ENCODE data around the gene SMPD3.

Gene SMPD3

GRCh38 chr16:68355447-68356248 is 92.7 kb downstream of the SMPD3 start:
- no peak for DNase-seq (ENCODE audit: low spot score)

DNA sequence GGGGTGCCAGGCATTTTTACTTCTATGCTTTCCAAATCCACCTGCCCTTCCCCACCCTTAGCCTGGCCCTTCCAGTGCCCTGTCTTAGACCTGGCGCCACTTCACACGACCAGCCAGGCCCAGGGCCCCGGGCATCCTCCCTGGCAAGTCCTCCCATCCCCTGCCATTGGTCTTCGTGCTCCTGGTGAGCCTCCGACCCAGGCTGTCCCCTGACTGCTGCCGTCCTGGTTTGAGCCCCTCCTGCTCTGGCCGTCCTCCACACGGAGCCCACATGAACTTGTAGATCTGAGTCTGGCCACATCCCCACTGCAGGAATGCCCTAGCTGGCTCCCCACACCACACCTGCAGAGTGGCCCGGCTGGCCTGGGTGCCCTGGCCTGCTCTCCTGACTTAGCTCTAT is 93.5 kb downstream of the SMPD3 start:
- no peak for DNase-seq (ENCODE audit: low spot score)

DNA sequence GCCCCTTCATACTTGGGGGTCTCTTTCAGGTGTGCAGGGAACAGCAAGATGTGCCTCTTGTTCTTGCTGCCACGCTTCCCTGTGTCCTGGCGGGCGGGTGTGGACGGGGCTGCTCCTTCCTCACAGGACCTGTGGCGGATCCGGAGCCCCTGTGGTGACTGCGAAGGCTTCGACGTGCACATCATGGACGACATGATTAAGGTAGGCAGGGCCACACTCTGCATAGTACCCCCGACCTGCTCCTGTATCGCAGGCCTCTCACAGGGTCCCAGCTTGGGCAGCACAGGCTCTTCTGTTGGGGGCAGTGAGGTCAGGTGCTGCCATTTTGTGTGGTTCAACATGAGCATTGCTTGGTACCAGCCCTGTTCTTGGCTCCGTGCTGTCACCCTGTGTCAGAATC is 94.9 kb downstream of the SMPD3 start:
- DNase-seq (ENCODE audit: low spot score) = no peak

DNA sequence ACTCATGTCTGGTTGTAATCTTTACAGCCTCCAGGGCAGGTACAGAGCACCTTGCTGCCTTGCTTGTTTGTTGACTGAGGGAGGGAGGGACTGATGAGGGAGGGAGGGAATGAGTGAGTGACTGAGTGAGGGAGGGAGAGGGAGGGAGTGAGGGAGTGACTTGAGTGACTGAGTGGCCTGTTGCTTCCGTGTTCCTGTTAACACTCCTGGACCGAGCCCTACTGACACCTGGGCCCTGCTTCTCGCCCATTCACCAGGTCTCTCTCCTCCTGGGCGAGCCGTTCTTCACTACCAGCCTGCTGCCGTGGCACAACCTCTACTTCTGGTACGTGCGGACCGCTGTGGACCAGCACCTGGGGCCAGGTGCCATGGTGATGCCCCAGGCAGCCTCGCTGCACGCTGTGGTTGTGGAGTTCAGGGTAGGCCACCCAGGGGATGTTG is 96.3 kb downstream of the SMPD3 start:
- no peak for DNase-seq (ENCODE audit: low spot score)

DNA sequence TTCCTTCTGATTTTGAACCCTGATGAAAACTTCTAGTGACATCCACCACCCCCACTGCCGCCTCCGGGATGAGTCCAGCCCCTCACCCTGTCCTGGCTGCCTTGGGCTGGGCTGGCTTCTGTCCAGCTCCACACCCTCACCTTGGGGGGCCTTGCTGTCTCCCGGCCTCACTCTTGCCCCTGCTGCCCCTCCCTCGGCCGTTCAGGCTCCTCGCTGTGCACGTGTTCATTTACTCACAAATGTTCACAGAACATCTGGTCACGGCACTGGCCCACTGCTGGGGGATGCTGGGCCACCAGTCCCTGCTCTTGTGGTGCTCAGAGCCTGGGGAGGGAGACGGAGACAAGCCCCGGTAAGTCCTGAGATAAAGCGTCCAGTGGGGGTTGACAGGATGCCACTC is 96.8 kb downstream of the SMPD3 start:
- DNase-seq (ENCODE audit: low spot score) = no peak

GRCh38 chr16:68350813-68351350 is 97.4 kb downstream of the SMPD3 start:
- DNase-seq (ENCODE audit: low spot score) = no peak

- no peak for DNase-seq (ENCODE audit: low spot score)
These were observed 98.4 kb downstream of the SMPD3 start for GRCh38 chr16:68349838-68350410.

- DNase-seq (ENCODE audit: low spot score) = no peak
These were observed 99.5 kb downstream of the SMPD3 start for GRCh38 chr16:68348639-68349445.

- DNase-seq (ENCODE audit: low spot score) = no peak
These were observed 100.7 kb downstream of the SMPD3 start for GRCh38 chr16:68347605-68348004.

DNA sequence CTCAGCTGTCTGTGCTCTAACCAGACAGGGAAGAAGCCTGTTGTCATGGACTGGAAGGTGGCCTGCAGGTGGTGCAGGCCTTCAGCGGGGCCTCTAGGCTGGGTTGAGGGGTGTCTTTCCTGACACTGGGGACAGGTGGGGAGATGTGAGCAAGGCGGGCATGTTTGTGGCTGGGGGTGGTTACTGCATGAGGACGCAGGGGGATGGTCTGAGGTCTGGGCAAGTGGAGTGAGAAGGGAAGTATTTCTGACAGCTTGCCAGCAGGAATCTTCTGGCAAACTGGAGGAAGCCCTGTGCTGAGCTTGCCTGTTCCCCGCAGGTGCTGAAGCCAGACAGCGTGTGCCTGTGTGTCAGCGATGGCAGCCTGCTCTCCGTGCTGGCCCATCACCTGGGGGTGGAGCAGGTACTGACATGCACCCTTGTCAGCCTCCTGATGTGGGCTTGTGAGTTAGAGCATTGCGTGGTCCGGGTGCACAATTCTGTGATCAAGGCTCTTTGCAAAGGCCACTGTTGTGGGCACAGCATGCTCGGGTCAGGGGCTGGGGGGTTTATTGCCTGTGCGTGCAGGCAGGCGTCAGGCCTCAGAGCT is 101.3 kb downstream of the SMPD3 start:
- DNase-seq (ENCODE audit: low spot score) = no peak

- no peak for DNase-seq (ENCODE audit: low spot score)
These were observed 102.2 kb downstream of the SMPD3 start for GRCh38 chr16:68345958-68346635.

DNA sequence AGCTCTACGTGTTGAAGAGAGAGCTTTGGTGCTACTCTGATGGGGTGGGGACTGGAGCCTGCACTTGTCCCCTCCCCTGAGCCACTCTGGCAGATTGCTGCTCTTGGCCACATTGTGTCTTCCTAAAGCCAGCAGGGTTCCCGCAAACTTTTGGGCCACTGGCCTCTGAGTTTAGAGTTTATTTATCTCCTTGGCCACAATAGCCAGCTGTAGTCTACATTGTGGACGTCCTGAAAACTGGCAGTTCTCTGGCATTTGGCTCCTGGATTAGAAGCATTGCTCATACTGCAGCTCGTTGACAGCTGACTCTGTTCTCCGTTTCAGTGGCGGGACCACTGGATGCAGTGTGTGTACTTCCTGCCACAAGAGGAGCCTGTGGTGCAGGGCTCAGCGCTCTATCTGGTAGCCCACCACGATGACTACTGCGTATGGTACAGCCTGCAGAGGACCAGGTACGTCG is 102.9 kb downstream of the SMPD3 start:
- no peak for DNase-seq (ENCODE audit: low spot score)

DNA sequence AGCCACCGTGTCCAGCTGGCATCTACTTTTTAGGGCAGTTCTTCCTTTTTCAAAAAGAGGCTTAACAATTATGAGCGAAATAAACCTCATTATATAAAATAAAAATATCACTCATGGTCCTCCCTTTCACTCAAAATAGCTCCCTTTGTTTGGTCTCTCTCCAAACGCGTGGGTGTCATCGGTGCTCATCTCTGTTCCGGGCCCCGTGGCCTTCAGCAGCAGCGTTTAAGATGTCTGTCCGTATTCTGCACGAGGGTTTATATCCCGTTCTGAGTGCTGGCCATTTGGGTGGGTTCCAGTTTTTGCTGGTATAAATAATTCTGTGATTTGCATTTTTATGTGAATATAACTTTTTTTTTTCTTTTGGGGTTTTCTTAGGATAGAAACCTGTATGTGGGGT is 104.1 kb downstream of the SMPD3 start:
- DNase-seq (ENCODE audit: low spot score) = no peak

DNA sequence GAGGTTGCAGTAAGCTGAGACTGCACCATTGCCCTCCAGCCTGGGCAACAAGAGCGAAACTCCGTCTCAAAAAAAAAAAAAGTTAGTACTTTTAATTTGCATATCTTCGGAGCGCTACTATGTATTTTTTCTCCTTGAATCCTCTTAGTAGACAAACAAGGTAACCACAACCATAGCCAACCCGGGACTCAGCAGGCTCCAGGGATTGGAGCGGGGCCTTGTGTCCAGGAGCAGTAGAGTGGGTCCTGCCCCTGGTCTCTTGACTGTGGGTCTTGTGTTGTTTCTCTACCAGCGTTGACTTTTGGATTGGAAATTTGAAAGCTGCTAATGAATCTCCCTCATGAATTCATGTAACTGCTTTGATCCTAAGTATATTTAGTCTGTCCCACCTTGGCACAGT is 105.2 kb downstream of the SMPD3 start:
- DNase-seq (ENCODE audit: low spot score) = no peak

GRCh38 chr16:68342620-68343019 is 105.7 kb downstream of the SMPD3 start:
- DNase-seq (ENCODE audit: low spot score) = no peak

- no peak for DNase-seq (ENCODE audit: low spot score)
These were observed 109.1 kb downstream of the SMPD3 start for GRCh38 chr16:68339214-68339613.

DNA sequence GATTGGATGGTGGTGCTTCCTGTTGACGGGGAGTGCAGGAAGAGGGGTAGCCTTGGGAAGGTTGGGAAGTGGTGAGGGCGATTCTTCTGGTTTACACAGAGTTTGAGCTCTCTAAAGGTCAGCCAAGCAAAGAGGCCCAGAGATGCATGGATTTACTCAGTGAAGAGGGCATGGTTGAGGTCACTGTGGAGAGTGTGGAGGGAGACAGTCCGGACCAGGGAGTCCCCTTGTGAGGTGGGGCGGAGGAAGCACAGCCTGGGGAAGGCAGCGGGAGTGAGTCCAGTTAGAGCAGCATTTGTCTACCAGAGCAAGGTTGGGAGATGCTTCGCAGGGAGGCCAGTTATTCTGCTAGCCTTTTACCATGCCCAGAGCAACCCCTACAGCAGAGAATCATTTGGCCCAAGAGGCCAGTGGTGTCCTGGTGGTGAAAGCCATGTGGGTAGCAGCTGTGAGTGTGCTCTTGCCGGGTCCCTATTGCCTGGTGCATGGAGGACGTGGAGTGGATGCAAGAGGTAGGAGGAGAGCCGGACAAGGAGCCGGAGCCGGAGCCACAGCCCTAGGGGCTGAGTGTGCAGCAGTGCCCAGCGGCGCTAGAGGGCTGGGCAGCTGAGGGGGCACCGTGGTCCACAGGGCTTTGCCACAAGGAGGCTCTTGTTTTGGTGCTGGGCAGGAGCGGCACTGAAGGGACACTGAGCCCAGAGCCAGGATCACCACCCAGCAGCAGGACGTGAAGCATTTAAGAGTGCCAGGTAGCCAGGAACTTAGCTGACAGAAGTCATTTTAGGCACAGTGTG is 109.8 kb downstream of the SMPD3 start:
- no peak for DNase-seq (ENCODE audit: low spot score)

DNA sequence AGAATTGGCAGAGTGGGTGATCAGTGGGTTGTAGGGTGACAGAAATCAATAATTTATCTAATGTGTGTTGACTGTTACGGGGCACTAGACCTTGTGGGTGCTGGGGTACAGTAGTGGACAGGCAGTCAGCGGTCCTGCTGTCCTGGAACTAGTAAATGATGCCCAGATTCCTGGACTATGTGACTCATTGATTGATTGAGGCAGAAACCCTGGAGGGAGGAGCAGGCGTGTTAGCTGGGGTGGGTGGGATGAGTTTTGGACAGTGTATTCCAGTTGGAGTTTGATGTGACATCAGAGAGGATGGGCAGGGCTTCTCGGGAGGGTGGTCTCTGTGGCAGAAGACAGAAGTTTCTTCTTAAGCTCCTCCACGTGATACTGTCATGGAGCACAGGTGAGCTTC is 113.1 kb downstream of the SMPD3 start:
- no peak for DNase-seq (ENCODE audit: low spot score)

DNA sequence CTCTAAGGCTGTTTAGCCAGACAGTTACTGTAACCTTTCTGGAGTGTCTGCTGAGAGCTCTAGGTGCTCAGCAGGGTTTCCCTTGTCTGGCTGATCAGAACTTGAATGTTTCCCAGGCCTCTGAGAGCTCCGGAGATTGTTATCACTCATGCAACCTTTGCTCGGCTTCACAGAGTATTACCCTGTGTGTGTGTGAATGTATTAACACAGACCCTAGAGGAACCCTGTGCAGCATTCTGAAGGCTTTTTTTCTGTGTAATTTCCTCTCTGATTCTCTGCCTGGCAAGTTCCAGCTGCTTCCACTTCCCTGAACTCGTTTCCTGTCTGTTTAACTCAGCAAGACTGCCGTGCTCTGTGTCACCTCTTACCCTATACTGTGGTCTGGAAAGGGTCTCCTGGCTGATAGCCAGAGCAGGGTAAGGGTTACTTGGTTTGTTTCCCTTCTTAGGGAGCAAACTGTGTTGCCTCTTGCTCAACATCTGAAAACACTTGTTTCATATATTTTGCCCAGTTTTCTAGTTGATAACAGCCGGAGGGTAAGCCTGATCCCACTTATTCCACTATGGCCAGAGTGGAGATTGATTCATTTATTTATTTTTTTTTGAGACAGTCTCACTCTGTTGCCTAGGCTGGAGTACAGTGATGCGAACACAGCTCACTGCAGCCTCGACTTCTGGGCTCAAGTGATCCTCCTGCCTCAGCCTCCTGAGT is 115.7 kb downstream of the SMPD3 start:
- DNase-seq (ENCODE audit: low spot score) = no peak

GRCh38 chr16:68331879-68332410 is 116.4 kb downstream of the SMPD3 start:
- no peak for DNase-seq (ENCODE audit: low spot score)
